HepG2 (cell line): Measurements from ENCODE around the gene TTC31. TPM values are rescaled to one million over a fixed set of nuclear protein-coding genes. Genes with fewer than 3 reads are reported as not detected.

Experiments used
- ATF3 ChIP-seq: sonication (generic); formaldehyde crosslinking; IDR thresholded peaks from 2 replicates; pipeline ENCODE4 v1.4.0; 2020; ENCODE audit warnings: missing genetic modification reagents
- EEA1 ChIP-seq: sonication (generic); formaldehyde crosslinking; IDR thresholded peaks from 2 replicates; pipeline ENCODE4 v1.5.1; 2020; ENCODE audit warnings: mild to moderate bottlenecking, missing genetic modification reagents, borderline replicate concordance
- KDM2A ChIP-seq: sonication (generic); formaldehyde crosslinking; IDR thresholded peaks from 2 replicates; pipeline ENCODE4 v1.4.0; 2020; ENCODE audit warnings: low read depth, missing genetic modification reagents, borderline replicate concordance
- KLF15 ChIP-seq: sonication (generic); formaldehyde crosslinking; IDR thresholded peaks from 2 replicates; pipeline ENCODE4 v1.8.1; 2023; ENCODE audit warnings: borderline replicate concordance, mild to moderate bottlenecking, inconsistent platforms, missing genetic modification reagents, mixed read lengths
- MZF1 ChIP-seq: sonication (generic); formaldehyde crosslinking; IDR thresholded peaks from 2 replicates; pipeline ENCODE4 v1.8.1; 2023; ENCODE audit warnings: mild to moderate bottlenecking, missing genetic modification reagents, borderline replicate concordance
- NBN ChIP-seq: fragments of 450-650 bp; conservative IDR thresholded peaks from 2 replicates; pipeline ENCODE4 v1.6.1; 2017
- NFYB ChIP-seq: sonication (generic); formaldehyde crosslinking; IDR thresholded peaks from 2 replicates; pipeline ENCODE4 v1.4.0; 2020; ENCODE audit warnings: missing genetic modification reagents
- NR0B2 ChIP-seq: sonication (generic); formaldehyde crosslinking; IDR thresholded peaks from 2 replicates; pipeline ENCODE4 v1.4.0; 2020; ENCODE audit warnings: mild to moderate bottlenecking, missing genetic modification reagents
- RBFOX2 ChIP-seq: fragments of 200-400 bp; formaldehyde crosslinking; IDR thresholded peaks from 2 replicates; pipeline ENCODE4 v1.6.1; 2017; ENCODE audit warnings: low read depth, mild to moderate bottlenecking, low read length
- RBM39 ChIP-seq: fragments of 200-400 bp; formaldehyde crosslinking; IDR thresholded peaks from one replicate; pipeline ENCODE4 v1.6.1; 2018; ENCODE audit warnings: antibody characterized with exemption, mild to moderate bottlenecking, low read depth, low read length; ENCODE audit not compliant: poor library complexity, severe bottlenecking
- SNAI1 ChIP-seq: sonication (generic); formaldehyde crosslinking; IDR thresholded peaks from 2 replicates; pipeline ENCODE4 v1.5.0; 2020; ENCODE audit warnings: mild to moderate bottlenecking, missing genetic modification reagents, borderline replicate concordance
- TMF1 ChIP-seq: sonication (generic); formaldehyde crosslinking; IDR thresholded peaks from 2 replicates; pipeline ENCODE4 v1.8.1; 2022; ENCODE audit warnings: low read depth, missing genetic modification reagents
- ZBED4 ChIP-seq: sonication (generic); formaldehyde crosslinking; IDR thresholded peaks from 2 replicates; pipeline ENCODE4 v1.4.0; 2020; ENCODE audit warnings: missing genetic modification reagents, borderline replicate concordance
- ZNF275 ChIP-seq: sonication (generic); formaldehyde crosslinking; IDR thresholded peaks from 2 replicates; pipeline ENCODE4 v1.8.0; 2022; ENCODE audit warnings: missing genetic modification reagents, mild to moderate bottlenecking, inconsistent platforms, borderline replicate concordance
- ZNF317 ChIP-seq: sonication (generic); formaldehyde crosslinking; IDR thresholded peaks from 2 replicates; pipeline ENCODE4 v1.5.0; 2020; ENCODE audit warnings: mild to moderate bottlenecking, missing genetic modification reagents
- ZNF414 ChIP-seq: sonication (generic); formaldehyde crosslinking; IDR thresholded peaks from 2 replicates; pipeline ENCODE4 v1.5.0; 2020; ENCODE audit warnings: missing genetic modification reagents
- ZNF484 ChIP-seq: sonication (generic); formaldehyde crosslinking; IDR thresholded peaks from 2 replicates; pipeline ENCODE4 v1.5.1; 2020; ENCODE audit warnings: mild to moderate bottlenecking, low read depth, missing genetic modification reagents, borderline replicate concordance
- ZNF547 ChIP-seq: sonication (generic); formaldehyde crosslinking; IDR thresholded peaks from 2 replicates; pipeline ENCODE4 v1.5.1; 2020; ENCODE audit warnings: mild to moderate bottlenecking, missing genetic modification reagents
- ZNF570 ChIP-seq: sonication (generic); formaldehyde crosslinking; IDR thresholded peaks from 2 replicates; pipeline ENCODE4 v1.4.0; 2020; ENCODE audit warnings: mild to moderate bottlenecking, missing genetic modification reagents, borderline replicate concordance
- polyA plus RNA-seq, 8 experiments: library from polyadenylated mRNA; depleted of rRNA in 3 of 8; stranded (reverse) in 7 of 8; unstranded in 1 of 8; fragments of >200 nt; fragmentation: Illumina TruSeq in 4 of 8; extraction: Trizol in 4 of 8; gene quantifications; 2 replicates each; pipeline versions ENCODE4 v1.2.1 to v1.2.3, GENCODE V29; 2011 to 2016; ENCODE audit warnings: low read depth in 4 of 8, missing spikeins in 1 of 8, mixed read lengths in 1 of 8; ENCODE audit not compliant: insufficient read depth in 1 of 8
- total RNA-seq, 5 experiments: library from RNA; depleted of rRNA; stranded (reverse); fragments of >200 nt; fragmentation: Illumina TruSeq; extraction: Trizol; gene quantifications; 2 replicates each; pipeline ENCODE4 v1.2.3, GENCODE V29; 2016; ENCODE audit warnings: low read depth in 1 of 5

Gene TTC31
- total and polyA plus RNA-seq, 2 of the 13 experiments (the other 11 are each of a cell fraction or from before 2014, with no cell fraction given), result 28.3 to 39.5 TPM

GRCh38 chr2:74496997-74497776, 14.3 kb downstream of the TTC31 start (continued):
- TF ChIP-seq ZNF414 (CRISPR knock-in tag), result no peak
- no peak for TF ChIP-seq RBFOX2
- no peak for TF ChIP-seq RBM39
- TF ChIP-seq TMF1, result no peak
- no peak for TF ChIP-seq ZNF484 (CRISPR knock-in tag)
- 0 out of 2 replicates have a peak, but pooled peaks have one; percentile 30 for TF ChIP-seq ZNF317
- TF ChIP-seq EEA1 (CRISPR knock-in tag), result no peak
- peak; percentile 67 for TF ChIP-seq ZBED4
- 0 out of 2 replicates have a peak, but pooled peaks have one; percentile 38 for TF ChIP-seq KLF15 (CRISPR knock-in tag)
- peak; percentile 60; the same call in 1 of the 2 replicates for TF ChIP-seq ZNF275 (CRISPR knock-in tag)
- 0 out of 2 replicates have a peak, but pooled peaks have one; percentile 59 for TF ChIP-seq ZNF547 (CRISPR knock-in tag)
- TF ChIP-seq SNAI1 (CRISPR knock-in tag), result peak; percentile 26; the same call in 1 of the 2 replicates
- 0 out of 2 replicates have a peak, but pooled peaks have one; percentile 30 for TF ChIP-seq ZNF570 (CRISPR knock-in tag)
- no peak for TF ChIP-seq KDM2A (CRISPR knock-in tag)
- TF ChIP-seq NFYB, result no peak
- no peak for TF ChIP-seq NR0B2 (CRISPR knock-in tag)
- TF ChIP-seq MZF1, result no peak
- TF ChIP-seq NBN, result no peak
- TF ChIP-seq ATF3 (CRISPR knock-in tag), result no peak; the same call in 1 of the 2 replicates
